HS-5 (cell line): Measurements from ENCODE around the gene RECQL5.
"Not testable (repeated sequence)": the region's sequence is repeated elsewhere in the genome, so short reads cannot be mapped to it uniquely, and the experiment has no call there.

Source experiments
- DNase-seq: peaks from one replicate; pipeline ENCODE4 v3.0.0-alpha.2; 2012; ENCODE audit warnings: low read depth

The RECQL5 gene

DNA sequence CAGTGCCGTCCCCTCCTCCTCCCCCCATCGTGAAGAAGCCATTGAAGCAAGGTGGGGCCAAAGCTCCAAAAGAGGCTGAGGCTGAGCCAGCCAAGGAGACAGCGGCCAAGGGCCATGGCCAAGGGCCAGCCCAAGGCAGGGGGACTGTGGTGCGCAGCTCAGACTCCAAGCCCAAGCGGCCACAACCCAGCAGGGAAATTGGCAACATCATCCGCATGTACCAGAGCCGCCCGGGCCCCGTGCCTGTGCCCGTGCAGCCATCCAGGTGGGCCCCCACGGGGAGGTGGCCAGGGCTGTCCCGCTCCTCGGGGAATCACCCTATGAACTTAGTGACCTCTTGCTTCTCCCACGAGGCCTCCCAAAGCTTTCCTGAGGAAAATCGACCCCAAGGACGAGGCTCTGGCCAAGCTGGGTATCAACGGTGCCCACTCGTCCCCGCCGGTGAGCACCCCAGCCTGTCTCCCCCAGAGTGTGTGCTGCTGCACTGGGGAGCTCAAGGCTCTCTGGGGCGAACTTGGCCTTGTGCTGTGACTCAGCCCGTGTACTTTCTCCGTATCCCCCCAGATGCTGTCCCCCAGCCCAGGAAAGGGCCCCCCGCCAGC lies 50.3 kb downstream of the RECQL5 start:
- DNase-seq = no peak

GRCh38 chr17:75615301-75615700 lies 51.7 kb downstream of the RECQL5 start:
- DNase-seq = no peak

DNA sequence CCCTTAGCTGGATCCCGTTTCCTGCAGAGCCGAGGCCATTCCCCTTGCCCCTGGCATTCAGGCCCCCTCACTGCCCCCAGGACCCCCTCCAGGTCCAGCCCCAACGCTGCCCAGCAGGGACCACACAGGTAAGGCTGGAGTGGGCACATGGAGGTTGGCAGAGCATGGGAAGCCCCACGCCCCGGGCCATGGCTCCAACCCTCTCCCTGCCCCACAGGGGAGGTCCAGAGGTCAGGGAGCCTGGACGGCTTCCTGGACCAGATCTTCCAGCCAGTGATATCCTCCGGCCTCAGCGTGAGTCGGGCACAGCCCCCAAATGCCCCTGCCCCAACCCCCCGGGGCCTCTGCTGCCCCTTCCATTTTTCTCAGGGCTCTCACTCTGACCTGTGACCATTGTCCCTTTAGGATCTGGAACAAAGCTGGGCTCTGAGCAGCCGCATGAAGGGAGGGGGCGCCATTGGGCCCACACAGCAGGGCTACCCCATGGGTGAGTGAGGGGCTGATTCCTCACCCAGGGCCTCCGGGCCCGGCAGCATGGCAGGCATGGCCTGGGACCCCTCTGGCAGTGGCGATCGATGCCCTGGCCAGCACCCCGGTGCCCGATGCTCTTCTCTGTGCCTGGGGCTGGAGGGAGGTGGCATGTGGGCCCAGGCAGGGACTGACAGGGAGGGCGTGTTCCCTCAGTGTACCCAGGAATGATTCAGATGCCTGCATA lies 52.2 kb downstream of the RECQL5 start:
- DNase-seq = no peak

DNA sequence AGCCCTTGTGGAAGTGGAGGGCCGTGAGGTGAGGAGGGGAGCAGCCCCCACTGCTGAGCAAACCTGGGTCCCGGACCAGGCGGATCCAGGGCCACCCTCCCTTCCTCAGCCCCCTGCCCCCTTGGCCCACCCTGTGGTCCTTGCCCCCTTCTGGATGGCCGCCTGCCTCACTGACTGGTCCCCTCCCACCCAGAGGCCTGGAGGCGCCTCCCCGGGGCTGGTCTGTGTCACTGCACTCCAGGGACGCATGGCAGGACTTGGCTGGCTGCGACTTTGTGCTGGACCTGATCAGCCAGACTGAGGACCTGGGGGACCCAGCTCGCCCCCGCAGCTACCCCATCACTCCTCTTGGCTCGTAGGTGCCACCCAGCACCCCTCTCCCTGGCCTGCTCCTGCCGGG lies 52.9 kb downstream of the RECQL5 start:
- no peak for DNase-seq

- DNase-seq = no peak
Measured at GRCh38 chr17:75612906-75613626, 53.9 kb downstream of the RECQL5 start.

- DNase-seq = no peak
Measured at GRCh38 chr17:75611851-75612429, 55.0 kb downstream of the RECQL5 start.

- no peak for DNase-seq
Measured at GRCh38 chr17:75610103-75610984, 56.6 kb downstream of the RECQL5 start.

- no peak for DNase-seq
Measured at GRCh38 chr17:75607086-75607485, 59.9 kb downstream of the RECQL5 start.

DNA sequence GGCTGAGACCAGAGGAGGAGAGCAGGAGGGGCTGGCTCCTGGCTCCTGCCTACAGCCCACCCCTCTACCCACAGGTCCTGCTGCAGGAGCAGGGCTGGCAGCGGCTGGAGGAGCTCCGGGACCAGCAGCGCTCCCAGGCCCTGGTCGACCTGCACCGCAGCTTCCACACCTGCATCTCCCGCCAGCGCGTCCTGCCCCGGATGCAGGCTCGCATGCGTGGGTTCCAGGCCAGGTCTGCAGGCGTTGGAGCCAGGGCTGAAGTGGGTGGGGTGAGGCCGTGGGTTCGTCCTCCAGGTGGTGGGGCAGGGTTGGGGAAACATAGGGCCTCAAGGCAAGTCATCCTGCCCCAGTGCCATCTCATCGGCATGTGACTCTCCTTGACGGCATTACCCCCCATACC lies 61.2 kb downstream of the RECQL5 start:
- no peak for DNase-seq

- no peak for DNase-seq
Measured at GRCh38 chr17:75604034-75604695, 62.8 kb downstream of the RECQL5 start.

DNA sequence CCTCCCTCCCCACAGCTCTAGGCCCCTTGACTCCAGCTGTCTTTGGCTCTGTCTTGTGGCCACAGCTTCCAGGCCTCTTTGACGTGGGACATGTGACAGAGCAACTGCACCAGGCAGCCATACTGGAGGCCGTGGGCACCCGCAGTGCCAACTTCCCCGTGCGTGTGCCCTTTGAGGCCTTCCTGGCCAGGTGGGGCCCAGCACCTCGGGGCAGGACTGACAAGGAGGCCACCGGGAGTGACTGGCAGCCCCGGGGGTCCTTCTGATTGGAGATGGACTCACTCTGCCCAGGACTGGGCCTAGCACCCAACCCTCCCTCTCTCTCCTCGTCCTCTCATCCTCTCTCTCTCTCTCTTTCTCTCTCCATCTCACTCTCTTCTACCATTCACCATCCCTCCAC lies 63.8 kb downstream of the RECQL5 start:
- DNase-seq = no peak

- DNase-seq = no peak
Measured at GRCh38 chr17:75602644-75603043, 64.3 kb downstream of the RECQL5 start.

GRCh38 chr17:75601057-75601987 lies 65.6 kb downstream of the RECQL5 start:
- no peak for DNase-seq

GRCh38 chr17:75596320-75597087 lies 70.5 kb downstream of the RECQL5 start:
- no peak for DNase-seq

DNA sequence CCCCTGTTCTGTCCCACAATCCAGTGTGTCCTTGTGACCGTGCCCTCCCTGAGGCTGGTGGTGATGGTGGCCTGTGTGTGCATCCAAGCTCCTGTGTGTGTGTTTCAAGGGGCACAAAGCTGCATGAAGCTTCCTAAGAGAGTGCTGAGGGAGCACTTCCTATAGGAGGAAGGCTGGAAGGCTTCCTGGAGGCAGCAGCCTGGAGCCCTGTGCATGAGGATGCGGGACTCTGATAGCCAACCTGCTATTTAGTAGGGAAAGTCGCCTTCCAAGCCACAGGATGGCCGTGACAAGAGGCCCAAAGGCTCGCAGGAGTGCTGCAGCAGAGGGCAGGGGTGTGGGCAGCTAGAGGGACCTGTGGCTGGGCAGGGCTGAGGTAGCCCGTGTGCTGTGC lies 71.0 kb downstream of the RECQL5 start:
- DNase-seq = no peak

GRCh38 chr17:75595284-75595919 lies 71.6 kb downstream of the RECQL5 start:
- DNase-seq = no peak

GRCh38 chr17:75594499-75595283 lies 72.3 kb downstream of the RECQL5 start:
- no peak for DNase-seq

- not testable (repeated sequence) for DNase-seq
Measured at GRCh38 chr17:75593430-75593829, 73.5 kb downstream of the RECQL5 start.
